Esophagus squamous epithelium (tissue), 5 donors: ENCODE results near the gene C11orf16. TPM values are rescaled to one million over a fixed set of nuclear protein-coding genes. Genes with fewer than 3 reads are reported as not detected.
A peak's percentile ranks its signal among the peaks of the same experiment; 100 is the strongest.

ENCODE experiments used
- DNase-seq: peaks from one replicate; lab custom pipeline; 2025; lab: John Stamatoyannopoulos, UW
- H3K27ac ChIP-seq, 4 donors: fragments of 200-600 bp; sonication (generic); one replicate each; pipeline ENCODE4 v1.5.1; 2016 to 2019; ENCODE audit warnings: mild to moderate bottlenecking in 1 of 4
- H3K27me3 ChIP-seq, 4 donors: fragments of 200-600 bp; sonication (generic); 1 replicate in 3 of 4; 2 replicates in 1 of 4; pipeline versions ENCODE4 v1.5.1 to v1.6.0; 2017 to 2021; ENCODE audit warnings: antibody characterized with exemption in 1 of 4
- H3K36me3 ChIP-seq, 3 donors: fragments of 200-600 bp; sonication (generic); one replicate each; pipeline ENCODE4 v1.5.1; 2016 to 2019
- H3K4me1 ChIP-seq, 3 donors: fragments of 200-600 bp; sonication (generic); one replicate each; pipeline ENCODE4 v1.5.1; 2017 to 2019
- H3K4me3 ChIP-seq, 4 donors: fragments of 200-600 bp; sonication (generic); 1 replicate in 3 of 4; 2 replicates in 1 of 4; pipeline ENCODE4 v1.5.1; 2016 to 2019; ENCODE audit warnings: mild to moderate bottlenecking in 2 of 4, moderate library complexity in 1 of 4
- H3K9me3 ChIP-seq, 3 donors: fragments of 200-600 bp; sonication (generic); one replicate each; pipeline ENCODE4 v1.5.1; 2016 to 2019
- CTCF ChIP-seq, 6 experiments: fragments of 450-650 bp in 4 of 6; fragments of 200-600 bp in 2 of 6; sonication (generic) in 2 of 6; IDR thresholded peaks; one replicate each; pipeline ENCODE4 v1.5.1; 2016 to 2019; ENCODE audit warnings: antibody characterized with exemption in 6 of 6, mild to moderate bottlenecking in 4 of 6, moderate library complexity in 4 of 6
- POLR2A ChIP-seq, 4 donors: fragments of 450-650 bp; IDR thresholded peaks; one replicate each; pipeline ENCODE4 v1.6.1; 2017; ENCODE audit warnings: antibody characterized with exemption in 4 of 4, mild to moderate bottlenecking in 4 of 4, moderate library complexity in 3 of 4
- WGBS, 2 donors: methylation state at CpG; one replicate each; pipeline ENCODE4 v1.1.5; 2018; 5-methylcytosine and 5-hydroxymethylcytosine counted together
- intact Hi-C: fragments of 100-400 bp; cut with DNase I; formaldehyde crosslinking; loops from one replicate; pipeline ENCODE4 v1.15.0; 2022
- total RNA-seq, 4 donors: library from RNA; depleted of rRNA; stranded (reverse); fragments of >200 nt; gene quantifications; one replicate each; pipeline ENCODE4 v1.1.0, GENCODE V29; 2016
- donor health status: DM: yes; HTN: yes; CAD: no.

Gene C11orf16
- total RNA-seq, 4 donors from 2014 or later = not detected

GRCh38 chr11:8962841-8963240, 30.1 kb upstream of the C11orf16 start:
- WGBS, 2 donors = 14 to 21% methylated on average over 2 of the region's 2 CpGs
- peak overlapping the region; percentile 31 to 98 (median 95) for H3K27ac ChIP-seq
- no peaks in the 10 kb centered on the region for H3K9me3 ChIP-seq
- peaks cover 13 to 61% (median 29%) of the 10 kb centered on the region in 3 donors for H3K4me1 ChIP-seq
- peak overlapping the region; percentile 72 to 93 (median 76) for H3K4me3 ChIP-seq
- TF ChIP-seq CTCF (IDR thresholded peaks at IDR 0.05) = no peak
- no peak for TF ChIP-seq POLR2A (IDR thresholded peaks at IDR 0.05)
- intact Hi-C loops = no loop called here
- DNase-seq = no peak
- H3K27me3 ChIP-seq = no peaks in the 10 kb centered on the region
- H3K36me3 ChIP-seq = peaks cover 0 to 18% (median 0%) of the 10 kb centered on the region in 3 donors

GRCh38 chr11:8961401-8961800, 28.7 kb upstream of the C11orf16 start:
- DNase-seq = no peak
- WGBS, 2 donors = 51 to 66% methylated on average over 2 of the region's 2 CpGs
- intact Hi-C loops = no loop called here

GRCh38 chr11:8959546-8960166, 26.9 kb upstream of the C11orf16 start:
- H3K4me3 ChIP-seq = no peak overlapping the region
- peaks cover 8 to 45% (median 22%) of the 10 kb centered on the region in 3 donors for H3K4me1 ChIP-seq
- no peaks in the 10 kb centered on the region for H3K9me3 ChIP-seq
- H3K27ac ChIP-seq = peak overlapping the region; percentile 29 to 55 (median 36)
- TF ChIP-seq POLR2A (IDR thresholded peaks at IDR 0.05) (no peak), CTCF (IDR thresholded peaks at IDR 0.05) (peak in 5 of 6 experiments; percentile 44 to 74 (median 57))
- 5 to 44% methylated on average over 2 of the region's 2 CpGs for WGBS, 2 donors
- no peak for DNase-seq
- intact Hi-C loops = loop anchor here (5.0 kb wide), 1 partner anchor 42 kb away; no protein-coding TSS in a partner anchor
- no peaks in the 10 kb centered on the region for H3K27me3 ChIP-seq
- H3K36me3 ChIP-seq = peaks cover 0 to 44% (median 8%) of the 10 kb centered on the region in 3 donors

More at GRCh38 chr11:8961401-8961800, 28.7 kb upstream of the C11orf16 start:
- peaks cover 0 to 26% (median 0%) of the 10 kb centered on the region in 3 donors for H3K36me3 ChIP-seq
- no peaks in the 10 kb centered on the region for H3K27me3 ChIP-seq
- peaks cover 13 to 61% (median 29%) of the 10 kb centered on the region in 3 donors for H3K4me1 ChIP-seq
- TF ChIP-seq CTCF (IDR thresholded peaks at IDR 0.05) (no peak), POLR2A (IDR thresholded peaks at IDR 0.05) (no peak)
- H3K4me3 ChIP-seq = no peak overlapping the region
- H3K9me3 ChIP-seq = no peaks in the 10 kb centered on the region
- H3K27ac ChIP-seq = peak overlapping the region in 1 of 4 donors; percentile 13

GRCh38 chr11:8956860-8957259, 24.1 kb upstream of the C11orf16 start:
- peaks cover 0 to 25% (median 11%) of the 10 kb centered on the region in 3 donors for H3K4me1 ChIP-seq
- no peak overlapping the region for H3K4me3 ChIP-seq
- H3K9me3 ChIP-seq = no peaks in the 10 kb centered on the region
- intact Hi-C loops = loop anchor here (5.0 kb wide), 1 partner anchor 40 kb away; no protein-coding TSS in a partner anchor
- no peak for DNase-seq
- peaks cover 0 to 72% (median 11%) of the 10 kb centered on the region in 3 donors for H3K36me3 ChIP-seq
- 64 to 86% methylated on average over 4 of the region's 4 CpGs for WGBS, 2 donors
- no peak for TF ChIP-seq CTCF (IDR thresholded peaks at IDR 0.05)
- TF ChIP-seq POLR2A (IDR thresholded peaks at IDR 0.05) = no peak
- H3K27me3 ChIP-seq = no peaks in the 10 kb centered on the region
- no peak overlapping the region for H3K27ac ChIP-seq

GRCh38 chr11:8948886-8949285, 16.1 kb upstream of the C11orf16 start:
- H3K9me3 ChIP-seq = no peaks in the 10 kb centered on the region
- TF ChIP-seq CTCF (IDR thresholded peaks at IDR 0.05) (no peak), POLR2A (IDR thresholded peaks at IDR 0.05) (no peak)
- H3K4me3 ChIP-seq = no peak overlapping the region
- no peaks in the 10 kb centered on the region for H3K27me3 ChIP-seq
- H3K4me1 ChIP-seq = no peaks in the 10 kb centered on the region
- H3K27ac ChIP-seq = no peak overlapping the region
- H3K36me3 ChIP-seq = peaks cover 0 to 75% (median 12%) of the 10 kb centered on the region in 3 donors
- WGBS, 2 donors = 62 to 73% methylated on average over 3 of the region's 3 CpGs
- DNase-seq = no peak
- intact Hi-C loops = no loop called here
